ENCODE results near the gene EXOC6. TPM values are rescaled to one million over a fixed set of nuclear protein-coding genes. Genes with fewer than 3 reads are reported as not detected.

Gene EXOC6
- total and polyA plus RNA-seq, 2 of the 13 experiments (the other 11 are each of a cell fraction or from before 2014, with no cell fraction given), result 22.2 to 29.2 TPM

DNA sequence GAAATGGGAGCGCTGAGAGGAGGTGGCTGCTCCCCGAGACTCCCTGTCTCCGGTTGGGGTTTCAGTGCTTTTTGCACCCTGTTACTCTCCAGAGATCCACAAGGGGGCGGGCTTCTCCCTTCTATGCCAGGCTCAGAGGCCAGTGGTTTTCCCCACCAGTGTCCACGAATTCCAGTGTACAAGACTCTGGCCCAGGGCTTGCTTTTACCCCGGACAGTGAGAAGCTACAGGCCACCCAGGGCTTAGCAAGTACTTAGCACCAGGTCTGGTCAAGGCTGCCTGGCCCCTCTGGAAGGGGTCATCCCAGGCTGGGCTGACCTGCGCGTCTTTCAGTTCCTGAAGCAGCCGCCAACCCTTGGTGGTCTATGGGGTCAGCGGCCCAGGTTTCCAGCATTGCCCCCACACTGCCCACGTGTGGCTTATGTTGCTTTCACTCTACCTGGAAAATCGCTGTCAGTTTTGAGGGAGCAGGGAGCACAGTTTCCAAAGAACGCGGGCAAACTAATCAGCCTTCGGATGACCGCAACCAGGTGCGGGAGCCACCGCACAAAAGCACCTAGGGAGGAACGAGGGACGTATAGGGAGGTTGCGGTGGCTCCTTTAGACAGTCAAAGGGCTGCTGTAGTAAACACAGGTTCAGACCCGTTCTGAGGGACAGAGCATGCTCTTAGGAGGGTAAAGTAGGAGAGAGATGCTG, 232.2 kb downstream of the EXOC6 start (continued):
- TF ChIP-seq, protein P1, sequence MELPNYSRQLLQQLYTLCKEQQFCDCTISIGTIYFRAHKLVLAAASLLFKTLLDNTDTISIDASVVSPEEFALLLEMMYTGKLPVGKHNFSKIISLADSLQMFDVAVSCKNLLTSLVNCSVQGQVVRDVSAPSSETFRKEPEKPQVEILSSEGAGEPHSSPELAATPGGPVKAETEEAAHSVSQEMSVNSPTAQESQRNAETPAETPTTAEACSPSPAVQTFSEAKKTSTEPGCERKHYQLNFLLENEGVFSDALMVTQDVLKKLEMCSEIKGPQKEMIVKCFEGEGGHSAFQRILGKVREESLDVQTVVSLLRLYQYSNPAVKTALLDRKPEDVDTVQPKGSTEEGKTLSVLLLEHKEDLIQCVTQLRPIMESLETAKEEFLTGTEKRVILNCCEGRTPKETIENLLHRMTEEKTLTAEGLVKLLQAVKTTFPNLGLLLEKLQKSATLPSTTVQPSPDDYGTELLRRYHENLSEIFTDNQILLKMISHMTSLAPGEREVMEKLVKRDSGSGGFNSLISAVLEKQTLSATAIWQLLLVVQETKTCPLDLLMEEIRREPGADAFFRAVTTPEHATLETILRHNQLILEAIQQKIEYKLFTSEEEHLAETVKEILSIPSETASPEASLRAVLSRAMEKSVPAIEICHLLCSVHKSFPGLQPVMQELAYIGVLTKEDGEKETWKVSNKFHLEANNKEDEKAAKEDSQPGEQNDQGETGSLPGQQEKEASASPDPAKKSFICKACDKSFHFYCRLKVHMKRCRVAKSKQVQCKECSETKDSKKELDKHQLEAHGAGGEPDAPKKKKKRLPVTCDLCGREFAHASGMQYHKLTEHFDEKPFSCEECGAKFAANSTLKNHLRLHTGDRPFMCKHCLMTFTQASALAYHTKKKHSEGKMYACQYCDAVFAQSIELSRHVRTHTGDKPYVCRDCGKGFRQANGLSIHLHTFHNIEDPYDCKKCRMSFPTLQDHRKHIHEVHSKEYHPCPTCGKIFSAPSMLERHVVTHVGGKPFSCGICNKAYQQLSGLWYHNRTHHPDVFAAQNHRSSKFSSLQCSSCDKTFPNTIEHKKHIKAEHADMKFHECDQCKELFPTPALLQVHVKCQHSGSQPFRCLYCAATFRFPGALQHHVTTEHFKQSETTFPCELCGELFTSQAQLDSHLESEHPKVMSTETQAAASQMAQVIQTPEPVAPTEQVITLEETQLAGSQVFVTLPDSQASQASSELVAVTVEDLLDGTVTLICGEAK (IDR thresholded peaks at IDR 0.05), result no peak
- TF ChIP-seq, protein P1 (CRISPR knock-in tag; IDR thresholded peaks at IDR 0.05), result no peak
- no peak for TF ChIP-seq SOX13 (IDR thresholded peaks at IDR 0.05)
- TF ChIP-seq SOX13 (CRISPR knock-in tag; conservative IDR thresholded peaks at IDR 0.05 in 1 of 2, IDR thresholded peaks at IDR 0.05 in 1 of 2), result no peak
- no peak for TF ChIP-seq TAF1 (CRISPR knock-in tag; IDR thresholded peaks at IDR 0.05)
- TF ChIP-seq, protein P2, sequence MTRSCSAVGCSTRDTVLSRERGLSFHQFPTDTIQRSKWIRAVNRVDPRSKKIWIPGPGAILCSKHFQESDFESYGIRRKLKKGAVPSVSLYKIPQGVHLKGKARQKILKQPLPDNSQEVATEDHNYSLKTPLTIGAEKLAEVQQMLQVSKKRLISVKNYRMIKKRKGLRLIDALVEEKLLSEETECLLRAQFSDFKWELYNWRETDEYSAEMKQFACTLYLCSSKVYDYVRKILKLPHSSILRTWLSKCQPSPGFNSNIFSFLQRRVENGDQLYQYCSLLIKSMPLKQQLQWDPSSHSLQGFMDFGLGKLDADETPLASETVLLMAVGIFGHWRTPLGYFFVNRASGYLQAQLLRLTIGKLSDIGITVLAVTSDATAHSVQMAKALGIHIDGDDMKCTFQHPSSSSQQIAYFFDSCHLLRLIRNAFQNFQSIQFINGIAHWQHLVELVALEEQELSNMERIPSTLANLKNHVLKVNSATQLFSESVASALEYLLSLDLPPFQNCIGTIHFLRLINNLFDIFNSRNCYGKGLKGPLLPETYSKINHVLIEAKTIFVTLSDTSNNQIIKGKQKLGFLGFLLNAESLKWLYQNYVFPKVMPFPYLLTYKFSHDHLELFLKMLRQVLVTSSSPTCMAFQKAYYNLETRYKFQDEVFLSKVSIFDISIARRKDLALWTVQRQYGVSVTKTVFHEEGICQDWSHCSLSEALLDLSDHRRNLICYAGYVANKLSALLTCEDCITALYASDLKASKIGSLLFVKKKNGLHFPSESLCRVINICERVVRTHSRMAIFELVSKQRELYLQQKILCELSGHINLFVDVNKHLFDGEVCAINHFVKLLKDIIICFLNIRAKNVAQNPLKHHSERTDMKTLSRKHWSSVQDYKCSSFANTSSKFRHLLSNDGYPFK (CRISPR knock-in tag; IDR thresholded peaks at IDR 0.05; ENCODE audit: borderline replicate concordance), result no peak
- TF ChIP-seq, protein P3, sequence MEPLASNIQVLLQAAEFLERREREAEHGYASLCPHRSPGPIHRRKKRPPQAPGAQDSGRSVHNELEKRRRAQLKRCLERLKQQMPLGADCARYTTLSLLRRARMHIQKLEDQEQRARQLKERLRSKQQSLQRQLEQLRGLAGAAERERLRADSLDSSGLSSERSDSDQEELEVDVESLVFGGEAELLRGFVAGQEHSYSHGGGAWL (CRISPR knock-in tag; IDR thresholded peaks at IDR 0.05), result no peak
- TF ChIP-seq, protein P4, sequence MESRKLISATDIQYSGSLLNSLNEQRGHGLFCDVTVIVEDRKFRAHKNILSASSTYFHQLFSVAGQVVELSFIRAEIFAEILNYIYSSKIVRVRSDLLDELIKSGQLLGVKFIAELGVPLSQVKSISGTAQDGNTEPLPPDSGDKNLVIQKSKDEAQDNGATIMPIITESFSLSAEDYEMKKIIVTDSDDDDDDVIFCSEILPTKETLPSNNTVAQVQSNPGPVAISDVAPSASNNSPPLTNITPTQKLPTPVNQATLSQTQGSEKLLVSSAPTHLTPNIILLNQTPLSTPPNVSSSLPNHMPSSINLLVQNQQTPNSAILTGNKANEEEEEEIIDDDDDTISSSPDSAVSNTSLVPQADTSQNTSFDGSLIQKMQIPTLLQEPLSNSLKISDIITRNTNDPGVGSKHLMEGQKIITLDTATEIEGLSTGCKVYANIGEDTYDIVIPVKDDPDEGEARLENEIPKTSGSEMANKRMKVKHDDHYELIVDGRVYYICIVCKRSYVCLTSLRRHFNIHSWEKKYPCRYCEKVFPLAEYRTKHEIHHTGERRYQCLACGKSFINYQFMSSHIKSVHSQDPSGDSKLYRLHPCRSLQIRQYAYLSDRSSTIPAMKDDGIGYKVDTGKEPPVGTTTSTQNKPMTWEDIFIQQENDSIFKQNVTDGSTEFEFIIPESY (CRISPR knock-in tag; IDR thresholded peaks at IDR 0.05), result peak; percentile 86; the same call in 1 of the 2 replicates
- TF ChIP-seq, protein P5, sequence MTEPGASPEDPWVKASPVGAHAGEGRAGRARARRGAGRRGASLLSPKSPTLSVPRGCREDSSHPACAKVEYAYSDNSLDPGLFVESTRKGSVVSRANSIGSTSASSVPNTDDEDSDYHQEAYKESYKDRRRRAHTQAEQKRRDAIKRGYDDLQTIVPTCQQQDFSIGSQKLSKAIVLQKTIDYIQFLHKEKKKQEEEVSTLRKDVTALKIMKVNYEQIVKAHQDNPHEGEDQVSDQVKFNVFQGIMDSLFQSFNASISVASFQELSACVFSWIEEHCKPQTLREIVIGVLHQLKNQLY (CRISPR knock-in tag; IDR thresholded peaks at IDR 0.05), result no peak
- TF ChIP-seq ARNT (IDR thresholded peaks at IDR 0.05), result no peak
